HepG2 (cell line): ENCODE results near the gene JAG1. TPM values are rescaled to one million over a fixed set of nuclear protein-coding genes. Genes with fewer than 3 reads are reported as not detected.

Source experiments
- BORCS8-MEF2B ChIP-seq: sonication (generic); formaldehyde crosslinking; IDR thresholded peaks from 2 replicates; pipeline ENCODE4 v1.8.0; 2022; ENCODE audit warnings: mild to moderate bottlenecking, missing genetic modification reagents
- ETV6 ChIP-seq: sonication (generic); formaldehyde crosslinking; conservative IDR thresholded peaks from 2 replicates; pipeline ENCODE4 v1.4.0; 2020; ENCODE audit warnings: missing genetic modification reagents
- HNRNPK ChIP-seq: fragments of 200-400 bp; formaldehyde crosslinking; IDR thresholded peaks from 2 replicates; pipeline ENCODE4 v1.6.1; 2018; ENCODE audit warnings: low read length, low read depth, moderate library complexity, mild to moderate bottlenecking; ENCODE audit not compliant: poor library complexity, severe bottlenecking
- ISX ChIP-seq: sonication (generic); formaldehyde crosslinking; conservative IDR thresholded peaks from 2 replicates; pipeline ENCODE4 v1.5.0; 2020; ENCODE audit warnings: missing genetic modification reagents
- PHF8 ChIP-seq: sonication (generic); formaldehyde crosslinking; IDR thresholded peaks from 2 replicates; pipeline ENCODE4 v1.5.0; 2020; ENCODE audit warnings: missing genetic modification reagents
- PPARG ChIP-seq: conservative IDR thresholded peaks from 2 replicates; pipeline ENCODE4 v1.6.1; 2016; ENCODE audit warnings: missing biosample characterization, missing genetic modification reagents
- SP2 ChIP-seq: sonication (generic); formaldehyde crosslinking; IDR thresholded peaks from 2 replicates; pipeline ENCODE4 v1.5.1; 2020; ENCODE audit warnings: mild to moderate bottlenecking, missing genetic modification reagents
- TRAFD1 ChIP-seq: sonication (generic); formaldehyde crosslinking; IDR thresholded peaks from 2 replicates; pipeline ENCODE4 v1.5.1; 2020; ENCODE audit warnings: missing genetic modification reagents, mild to moderate bottlenecking, borderline replicate concordance
- ZNF143 ChIP-seq: sonication (generic); formaldehyde crosslinking; IDR thresholded peaks from 2 replicates; pipeline ENCODE4 v1.4.0; 2020; ENCODE audit warnings: missing genetic modification reagents
- ZNF234 ChIP-seq: sonication (generic); formaldehyde crosslinking; conservative IDR thresholded peaks from 2 replicates; pipeline ENCODE4 v1.5.1; 2020; ENCODE audit warnings: mild to moderate bottlenecking, missing genetic modification reagents
- ZNF552 ChIP-seq: sonication (generic); formaldehyde crosslinking; IDR thresholded peaks from 2 replicates; pipeline ENCODE4 v1.9.0; 2022; ENCODE audit warnings: missing genetic modification reagents, mild to moderate bottlenecking, borderline replicate concordance
- ZNF773 ChIP-seq: sonication (generic); formaldehyde crosslinking; IDR thresholded peaks from 2 replicates; pipeline ENCODE4 v1.4.0; 2020; ENCODE audit warnings: missing genetic modification reagents, borderline replicate concordance
- ZSCAN29 ChIP-seq: sonication (generic); formaldehyde crosslinking; conservative IDR thresholded peaks from 2 replicates; pipeline ENCODE4 v1.4.0; 2020; ENCODE audit warnings: mild to moderate bottlenecking, missing genetic modification reagents
- polyA plus RNA-seq, 8 experiments: library from polyadenylated mRNA; depleted of rRNA in 3 of 8; stranded (reverse) in 7 of 8; unstranded in 1 of 8; fragments of >200 nt; fragmentation: Illumina TruSeq in 4 of 8; extraction: Trizol in 4 of 8; gene quantifications; 2 replicates each; pipeline versions ENCODE4 v1.2.1 to v1.2.3, GENCODE V29; 2011 to 2016; ENCODE audit warnings: low read depth in 4 of 8, missing spikeins in 1 of 8, mixed read lengths in 1 of 8; ENCODE audit not compliant: insufficient read depth in 1 of 8
- total RNA-seq, 5 experiments: library from RNA; depleted of rRNA; stranded (reverse); fragments of >200 nt; fragmentation: Illumina TruSeq; extraction: Trizol; gene quantifications; 2 replicates each; pipeline ENCODE4 v1.2.3, GENCODE V29; 2016; ENCODE audit warnings: low read depth in 1 of 5
- TF ChIP-seq, protein P1 (sequence below), 2 experiments: sonication (generic) in 1 of 2; formaldehyde crosslinking in 1 of 2; IDR thresholded peaks; 2 replicates each; pipeline versions ENCODE4 v1.6.1 to v1.9.0; 2014 to 2022; ENCODE audit warnings: antibody characterized with exemption in 1 of 2, borderline replicate concordance in 1 of 2, inconsistent platforms in 1 of 2, low read depth in 1 of 2, missing genetic modification reagents in 1 of 2
- TF ChIP-seq, protein P2 (sequence below): sonication (generic); formaldehyde crosslinking; IDR thresholded peaks from 2 replicates; pipeline ENCODE4 v1.5.0; 2020; ENCODE audit warnings: missing genetic modification reagents
- TF ChIP-seq, protein P3 (sequence below): sonication (generic); formaldehyde crosslinking; IDR thresholded peaks from 2 replicates; pipeline ENCODE4 v1.5.0; 2020; ENCODE audit warnings: mild to moderate bottlenecking, missing genetic modification reagents, borderline replicate concordance

The JAG1 gene
- total and polyA plus RNA-seq, 2 of the 13 experiments (the other 11 are each of a cell fraction or from before 2014, with no cell fraction given): 47.1 to 56.3 TPM

DNA sequence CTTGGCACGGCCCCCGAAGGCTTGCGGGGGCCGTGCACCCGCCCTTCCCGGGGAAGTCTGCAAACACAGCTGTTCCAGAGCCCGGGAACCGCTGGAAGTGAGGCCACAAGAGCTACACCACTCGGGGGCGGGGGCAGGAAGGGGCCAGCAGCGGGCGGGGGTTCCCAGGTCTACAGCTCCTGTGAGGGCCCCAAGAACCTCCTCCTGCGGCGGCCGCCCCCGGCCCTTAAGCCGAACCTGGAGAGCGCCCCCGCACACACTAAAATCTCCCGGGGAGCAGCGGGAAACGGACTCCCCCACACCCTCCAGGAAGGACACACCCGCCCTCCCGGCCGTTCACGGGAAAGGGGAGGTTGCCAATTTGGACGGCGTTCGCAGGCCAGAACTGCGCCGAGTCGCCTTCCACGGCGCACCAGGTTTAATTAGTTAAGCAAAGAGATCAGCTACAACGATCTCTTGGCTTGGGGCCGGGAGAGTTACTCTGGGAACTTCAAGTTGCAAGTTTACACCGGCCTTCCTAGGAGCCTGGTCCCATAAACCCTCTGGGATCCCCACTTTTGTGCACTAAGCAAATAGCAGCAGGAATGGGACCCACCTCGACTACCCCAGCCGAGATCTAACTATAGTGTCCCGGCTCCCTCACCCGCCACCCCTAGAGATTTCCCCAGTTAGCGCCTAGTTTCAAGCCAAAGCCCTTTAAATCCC is 1.7 kb downstream of the JAG1 start (continued):
- TF ChIP-seq, protein P1, sequence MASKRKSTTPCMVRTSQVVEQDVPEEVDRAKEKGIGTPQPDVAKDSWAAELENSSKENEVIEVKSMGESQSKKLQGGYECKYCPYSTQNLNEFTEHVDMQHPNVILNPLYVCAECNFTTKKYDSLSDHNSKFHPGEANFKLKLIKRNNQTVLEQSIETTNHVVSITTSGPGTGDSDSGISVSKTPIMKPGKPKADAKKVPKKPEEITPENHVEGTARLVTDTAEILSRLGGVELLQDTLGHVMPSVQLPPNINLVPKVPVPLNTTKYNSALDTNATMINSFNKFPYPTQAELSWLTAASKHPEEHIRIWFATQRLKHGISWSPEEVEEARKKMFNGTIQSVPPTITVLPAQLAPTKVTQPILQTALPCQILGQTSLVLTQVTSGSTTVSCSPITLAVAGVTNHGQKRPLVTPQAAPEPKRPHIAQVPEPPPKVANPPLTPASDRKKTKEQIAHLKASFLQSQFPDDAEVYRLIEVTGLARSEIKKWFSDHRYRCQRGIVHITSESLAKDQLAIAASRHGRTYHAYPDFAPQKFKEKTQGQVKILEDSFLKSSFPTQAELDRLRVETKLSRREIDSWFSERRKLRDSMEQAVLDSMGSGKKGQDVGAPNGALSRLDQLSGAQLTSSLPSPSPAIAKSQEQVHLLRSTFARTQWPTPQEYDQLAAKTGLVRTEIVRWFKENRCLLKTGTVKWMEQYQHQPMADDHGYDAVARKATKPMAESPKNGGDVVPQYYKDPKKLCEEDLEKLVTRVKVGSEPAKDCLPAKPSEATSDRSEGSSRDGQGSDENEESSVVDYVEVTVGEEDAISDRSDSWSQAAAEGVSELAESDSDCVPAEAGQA (IDR thresholded peaks at IDR 0.05; ENCODE audit: low read depth): no peak
- TF ChIP-seq, protein P1 (CRISPR knock-in tag; IDR thresholded peaks at IDR 0.05; ENCODE audit: borderline replicate concordance): peak; percentile 23; the same call in 1 of the 2 replicates
- TF ChIP-seq TRAFD1 (CRISPR knock-in tag): 0 out of 2 replicates have a peak, but pooled peaks have one; percentile 26
- TF ChIP-seq PPARG (CRISPR knock-in tag): no peak
- TF ChIP-seq ISX: no peak; the same call in 1 of the 2 replicates
- no peak for TF ChIP-seq ZNF552 (CRISPR knock-in tag)
- peak; percentile 26; the same call in 1 of the 2 replicates for TF ChIP-seq ZNF143 (CRISPR knock-in tag)
- TF ChIP-seq ZNF234: peak; percentile 78; the same call in 1 of the 2 replicates
- peak; percentile 27 for TF ChIP-seq HNRNPK
- TF ChIP-seq, protein P2, sequence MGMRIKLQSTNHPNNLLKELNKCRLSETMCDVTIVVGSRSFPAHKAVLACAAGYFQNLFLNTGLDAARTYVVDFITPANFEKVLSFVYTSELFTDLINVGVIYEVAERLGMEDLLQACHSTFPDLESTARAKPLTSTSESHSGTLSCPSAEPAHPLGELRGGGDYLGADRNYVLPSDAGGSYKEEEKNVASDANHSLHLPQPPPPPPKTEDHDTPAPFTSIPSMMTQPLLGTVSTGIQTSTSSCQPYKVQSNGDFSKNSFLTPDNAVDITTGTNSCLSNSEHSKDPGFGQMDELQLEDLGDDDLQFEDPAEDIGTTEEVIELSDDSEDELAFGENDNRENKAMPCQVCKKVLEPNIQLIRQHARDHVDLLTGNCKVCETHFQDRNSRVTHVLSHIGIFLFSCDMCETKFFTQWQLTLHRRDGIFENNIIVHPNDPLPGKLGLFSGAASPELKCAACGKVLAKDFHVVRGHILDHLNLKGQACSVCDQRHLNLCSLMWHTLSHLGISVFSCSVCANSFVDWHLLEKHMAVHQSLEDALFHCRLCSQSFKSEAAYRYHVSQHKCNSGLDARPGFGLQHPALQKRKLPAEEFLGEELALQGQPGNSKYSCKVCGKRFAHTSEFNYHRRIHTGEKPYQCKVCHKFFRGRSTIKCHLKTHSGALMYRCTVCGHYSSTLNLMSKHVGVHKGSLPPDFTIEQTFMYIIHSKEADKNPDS (CRISPR knock-in tag): peak; percentile 82; the same call in 1 of the 2 replicates
- TF ChIP-seq, protein P3, sequence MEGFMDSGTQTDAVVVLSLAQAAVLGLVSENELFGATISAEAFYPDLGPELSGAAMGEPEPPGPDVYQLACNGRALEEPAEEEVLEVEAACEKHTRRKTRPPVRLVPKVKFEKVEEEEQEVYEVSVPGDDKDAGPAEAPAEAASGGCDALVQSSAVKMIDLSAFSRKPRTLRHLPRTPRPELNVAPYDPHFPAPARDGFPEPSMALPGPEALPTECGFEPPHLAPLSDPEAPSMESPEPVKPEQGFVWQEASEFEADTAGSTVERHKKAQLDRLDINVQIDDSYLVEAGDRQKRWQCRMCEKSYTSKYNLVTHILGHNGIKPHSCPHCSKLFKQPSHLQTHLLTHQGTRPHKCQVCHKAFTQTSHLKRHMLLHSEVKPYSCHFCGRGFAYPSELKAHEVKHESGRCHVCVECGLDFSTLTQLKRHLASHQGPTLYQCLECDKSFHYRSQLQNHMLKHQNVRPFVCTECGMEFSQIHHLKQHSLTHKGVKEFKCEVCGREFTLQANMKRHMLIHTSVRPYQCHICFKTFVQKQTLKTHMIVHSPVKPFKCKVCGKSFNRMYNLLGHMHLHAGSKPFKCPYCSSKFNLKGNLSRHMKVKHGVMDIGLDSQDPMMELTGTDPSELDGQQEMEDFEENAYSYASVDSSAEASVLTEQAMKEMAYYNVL (CRISPR knock-in tag): 0 out of 2 replicates have a peak, but pooled peaks have one; percentile 23
- TF ChIP-seq ETV6 (CRISPR knock-in tag): no peak
- no peak for TF ChIP-seq ZNF773 (CRISPR knock-in tag)
- peak; percentile 25; the same call in 1 of the 2 replicates for TF ChIP-seq PHF8 (CRISPR knock-in tag)
- TF ChIP-seq SP2: peak; percentile 26; the same call in 1 of the 2 replicates
- TF ChIP-seq ZSCAN29 (CRISPR knock-in tag): no peak; the same call in 1 of the 2 replicates
- peak; percentile 74 for TF ChIP-seq BORCS8-MEF2B (CRISPR knock-in tag)
